Neutrophil (primary cell): ENCODE data around the gene BPIFA1.

Experiments used
- H3K27ac ChIP-seq: fragments of 200-600 bp; sonication (generic); 2 replicates; pipeline ENCODE4 v1.5.1; 2016; ENCODE audit warnings: mild to moderate bottlenecking, moderate library complexity
- H3K27me3 ChIP-seq: fragments of 200-600 bp; sonication (generic); 2 replicates; pipeline ENCODE4 v1.6.0; 2016; ENCODE audit warnings: mild to moderate bottlenecking
- H3K36me3 ChIP-seq: fragments of 200-600 bp; sonication (generic); 2 replicates; pipeline ENCODE4 v1.5.1; 2017
- H3K4me1 ChIP-seq, 2 experiments: fragments of 200-600 bp in 1 of 2; sonication (generic) in 1 of 2; 1 replicate in 1 of 2; 2 replicates in 1 of 2; pipeline versions ENCODE4 v1.5.1 to v1.6.1; 2013 to 2016; ENCODE audit warnings: low read depth in 1 of 2, low read length in 1 of 2, mild to moderate bottlenecking in 1 of 2, moderate library complexity in 1 of 2; ENCODE audit not compliant: control insufficient read depth in 1 of 2, insufficient read depth in 1 of 2
- H3K4me3 ChIP-seq, 2 experiments: fragments of 200-600 bp in 1 of 2; sonication (generic) in 1 of 2; 1 replicate in 1 of 2; 2 replicates in 1 of 2; pipeline ENCODE4 v1.5.1; 2013 to 2016; ENCODE audit warnings: low read depth in 1 of 2, low read length in 1 of 2, mild to moderate bottlenecking in 1 of 2, moderate library complexity in 1 of 2
- H3K9me3 ChIP-seq: fragments of 200-600 bp; sonication (generic); 2 replicates; pipeline ENCODE4 v1.5.1; 2016
- CTCF ChIP-seq: fragments of 200-600 bp; sonication (generic); IDR thresholded peaks from 2 replicates; pipeline ENCODE4 v1.5.1; 2016; ENCODE audit warnings: antibody characterized with exemption

The BPIFA1 gene

GRCh38 chr20:33281550-33282146 is 45.9 kb downstream of the BPIFA1 start:
- Histone ChIP-seq H3K4me3 (no peak overlapping the region), H3K4me1 (peaks cover 19 to 29% of the 10 kb centered on the region in 2 experiments), H3K36me3 (no peaks in the 10 kb centered on the region), H3K9me3 (no peaks in the 10 kb centered on the region), H3K27ac (no peak overlapping the region), H3K27me3 (no peaks in the 10 kb centered on the region)
- TF ChIP-seq CTCF, result no peak

GRCh38 chr20:33282196-33282934 is 46.6 kb downstream of the BPIFA1 start:
- TF ChIP-seq CTCF, result no peak
- Histone ChIP-seq H3K36me3 (no peaks in the 10 kb centered on the region), H3K4me1 (peaks cover 19 to 28% of the 10 kb centered on the region in 2 experiments), H3K9me3 (no peaks in the 10 kb centered on the region), H3K27me3 (no peaks in the 10 kb centered on the region), H3K27ac (no peak overlapping the region), H3K4me3 (no peak overlapping the region)

GRCh38 chr20:33282991-33283555 is 47.3 kb downstream of the BPIFA1 start, which contains the start of gene BPIFB1:
BPIFB1 (plus strand) TSS chr20:33283214; CDS start chr20:33286074, 2,860 bp downstream.
- H3K27ac ChIP-seq, result no peak within 1 kb of the TSS

GRCh38 chr20:33284284-33284683 is 48.5 kb downstream of the BPIFA1 start:
- no peaks in the 10 kb centered on the region for H3K9me3 ChIP-seq
- no peak overlapping the region for H3K27ac ChIP-seq
- H3K27me3 ChIP-seq, result no peaks in the 10 kb centered on the region
- H3K4me1 ChIP-seq, result peaks cover 9 to 15% of the 10 kb centered on the region in 2 experiments
- H3K36me3 ChIP-seq, result no peaks in the 10 kb centered on the region
- TF ChIP-seq CTCF, result no peak
- H3K4me3 ChIP-seq, result no peak overlapping the region

More at GRCh38 chr20:33282991-33283555, 47.3 kb downstream of the BPIFA1 start, which contains the start of gene BPIFB1:
- Histone ChIP-seq H3K4me3 (no peak within 1 kb of the TSS), H3K36me3 (no peaks in the 10 kb centered on the region), H3K9me3 (no peaks in the 10 kb centered on the region), H3K4me1 (peaks cover 12 to 21% of the 10 kb centered on the region in 2 experiments), H3K27me3 (no peaks in the 10 kb centered on the region)
- TF ChIP-seq CTCF, result no peak

GRCh38 chr20:33284937-33285336 is 49.1 kb downstream of the BPIFA1 start:
- Histone ChIP-seq H3K27me3 (no peaks in the 10 kb centered on the region), H3K27ac (no peak overlapping the region), H3K4me3 (no peak overlapping the region), H3K9me3 (no peaks in the 10 kb centered on the region), H3K4me1 (peaks cover 9 to 15% of the 10 kb centered on the region in 2 experiments), H3K36me3 (no peaks in the 10 kb centered on the region)
- no peak for TF ChIP-seq CTCF
